ENCODE results near the gene CREB3L1.
A peak's percentile ranks its signal among the peaks of the same experiment; 100 is the strongest.

CREB3L1 gene, protein sequence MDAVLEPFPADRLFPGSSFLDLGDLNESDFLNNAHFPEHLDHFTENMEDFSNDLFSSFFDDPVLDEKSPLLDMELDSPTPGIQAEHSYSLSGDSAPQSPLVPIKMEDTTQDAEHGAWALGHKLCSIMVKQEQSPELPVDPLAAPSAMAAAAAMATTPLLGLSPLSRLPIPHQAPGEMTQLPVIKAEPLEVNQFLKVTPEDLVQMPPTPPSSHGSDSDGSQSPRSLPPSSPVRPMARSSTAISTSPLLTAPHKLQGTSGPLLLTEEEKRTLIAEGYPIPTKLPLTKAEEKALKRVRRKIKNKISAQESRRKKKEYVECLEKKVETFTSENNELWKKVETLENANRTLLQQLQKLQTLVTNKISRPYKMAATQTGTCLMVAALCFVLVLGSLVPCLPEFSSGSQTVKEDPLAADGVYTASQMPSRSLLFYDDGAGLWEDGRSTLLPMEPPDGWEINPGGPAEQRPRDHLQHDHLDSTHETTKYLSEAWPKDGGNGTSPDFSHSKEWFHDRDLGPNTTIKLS

DNA sequence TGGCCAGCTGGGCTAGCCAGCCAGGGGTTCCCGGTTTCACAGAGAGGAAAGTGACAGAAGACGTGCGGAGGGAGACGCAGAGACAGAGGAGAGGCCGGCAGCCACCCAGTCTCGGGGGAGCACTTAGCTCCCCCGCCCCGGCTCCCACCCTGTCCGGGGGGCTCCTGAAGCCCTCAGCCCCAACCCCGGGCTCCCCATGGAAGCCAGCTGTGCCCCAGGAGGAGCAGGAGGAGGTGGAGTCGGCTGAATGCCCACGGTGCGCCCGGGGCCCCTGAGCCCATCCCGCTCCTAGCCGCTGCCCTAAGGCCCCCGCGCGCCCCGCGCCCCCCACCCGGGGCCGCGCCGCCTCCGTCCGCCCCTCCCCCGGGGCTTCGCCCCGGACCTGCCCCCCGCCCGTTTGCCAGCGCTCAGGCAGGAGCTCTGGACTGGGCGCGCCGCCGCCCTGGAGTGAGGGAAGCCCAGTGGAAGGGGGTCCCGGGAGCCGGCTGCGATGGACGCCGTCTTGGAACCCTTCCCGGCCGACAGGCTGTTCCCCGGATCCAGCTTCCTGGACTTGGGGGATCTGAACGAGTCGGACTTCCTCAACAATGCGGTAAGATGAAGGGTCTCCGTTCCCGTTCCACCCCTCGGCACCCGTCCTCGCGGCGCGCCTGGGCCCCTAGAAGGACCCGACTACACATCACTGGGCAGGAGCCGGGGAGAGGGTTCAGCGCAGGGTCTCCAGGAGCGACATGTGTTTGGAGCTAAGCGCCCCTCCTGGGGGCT lies at the start of gene CREB3L1:
Gene CREB3L1 (plus strand): TSS at position 41 of the 765 bp plus-strand sequence. CDS start 450 bp downstream, at position 491.
- no peak for DNase-seq

DNA sequence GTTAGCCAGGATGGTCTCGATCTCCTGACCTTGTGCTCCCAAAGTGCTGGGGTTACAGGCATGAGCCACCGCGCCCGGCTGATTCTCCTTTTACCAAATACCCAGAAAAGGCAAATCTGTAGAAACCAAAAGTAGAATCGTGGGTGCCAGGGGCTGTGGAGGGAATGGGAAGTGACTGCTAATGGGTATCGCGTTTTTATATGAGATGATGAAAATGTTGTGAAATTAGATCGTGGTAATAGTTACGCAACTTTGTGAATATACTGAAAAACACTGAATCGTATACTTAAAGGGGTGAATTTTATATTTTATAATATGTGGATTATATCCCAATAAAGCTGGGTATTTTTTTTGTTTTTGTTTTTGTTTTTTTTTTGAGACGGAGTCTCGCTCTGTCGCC lies 48.2 kb upstream of the CREB3L1 start:
- no peak for DNase-seq

DNA sequence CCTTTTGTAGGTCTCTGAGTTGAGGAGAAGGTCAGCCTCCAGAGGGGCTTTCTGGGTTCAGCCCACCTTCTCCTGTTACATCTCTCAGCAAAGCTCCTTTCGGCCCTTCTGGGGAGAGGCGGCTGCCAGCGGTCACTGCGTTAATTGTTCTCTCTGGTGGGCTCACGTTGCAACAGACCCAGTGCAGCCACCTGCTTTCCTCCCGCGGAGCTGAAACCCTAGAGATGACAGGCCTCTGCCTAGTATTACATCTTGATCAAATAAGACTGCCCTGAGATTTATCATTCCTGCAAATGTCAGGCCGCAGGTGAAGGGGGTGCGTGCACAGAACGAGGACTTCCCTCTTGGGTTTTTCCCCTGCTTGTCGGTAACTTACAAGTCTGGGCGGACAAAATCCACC lies 43.2 kb upstream of the CREB3L1 start:
- no peak for DNase-seq

DNA sequence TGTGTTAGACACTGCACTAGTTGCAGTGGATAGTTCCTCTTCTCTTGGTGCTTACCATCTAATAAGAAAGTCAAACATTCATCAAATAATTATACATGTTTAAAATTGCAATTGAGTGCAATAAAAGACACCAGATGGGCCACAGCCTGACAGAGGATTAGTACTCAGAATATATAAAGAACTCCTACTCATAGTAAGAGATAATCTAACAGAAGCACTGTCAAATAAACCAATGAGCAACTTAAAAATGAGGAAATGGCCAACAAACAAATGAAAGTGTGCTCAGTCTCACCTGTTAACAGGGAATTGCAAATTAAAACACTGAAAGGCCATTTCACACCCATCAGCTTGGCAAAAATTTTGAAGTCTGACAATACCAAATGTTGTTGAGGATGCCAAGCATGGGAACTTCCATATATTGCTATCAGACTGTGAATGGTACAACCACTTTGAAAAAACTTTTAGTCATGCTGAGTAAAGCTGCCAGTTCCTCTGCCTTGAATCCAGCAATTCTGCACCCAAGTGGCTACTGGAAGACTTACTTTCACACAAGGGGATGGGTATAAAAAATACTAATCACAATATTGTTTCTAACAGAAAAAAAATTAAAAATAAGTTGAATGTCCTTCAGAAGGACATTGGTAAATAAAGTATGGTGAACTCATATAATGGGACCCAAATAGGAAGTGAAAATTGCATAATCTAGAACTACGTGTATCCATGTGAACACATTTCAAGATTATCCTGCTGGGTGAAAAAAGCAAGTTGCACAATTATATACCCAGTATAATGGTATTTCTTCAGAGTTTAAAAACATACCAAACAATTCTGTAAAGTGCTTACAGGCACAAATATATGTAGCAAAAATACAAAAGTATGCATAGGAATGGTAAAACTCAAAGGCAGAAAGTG lies 41.4 kb upstream of the CREB3L1 start:
- DNase-seq: no peak

DNA sequence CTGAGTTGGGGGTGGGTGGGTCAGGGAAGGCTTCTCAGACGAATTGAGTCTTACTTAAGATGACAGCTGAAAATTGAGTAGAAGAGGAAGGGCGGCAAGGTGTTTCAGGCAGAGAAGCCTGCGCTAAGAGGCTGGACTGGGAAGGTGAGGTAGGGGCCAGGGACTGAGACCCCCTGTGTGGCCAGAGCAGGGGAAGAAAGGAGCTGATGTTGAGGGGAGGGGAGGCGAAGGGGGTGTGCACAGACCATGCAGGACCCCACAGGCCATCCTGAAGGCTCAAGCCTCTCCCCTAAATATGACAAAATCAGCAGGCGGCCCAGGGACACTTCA lies 40.6 kb upstream of the CREB3L1 start:
- no peak for DNase-seq

DNA sequence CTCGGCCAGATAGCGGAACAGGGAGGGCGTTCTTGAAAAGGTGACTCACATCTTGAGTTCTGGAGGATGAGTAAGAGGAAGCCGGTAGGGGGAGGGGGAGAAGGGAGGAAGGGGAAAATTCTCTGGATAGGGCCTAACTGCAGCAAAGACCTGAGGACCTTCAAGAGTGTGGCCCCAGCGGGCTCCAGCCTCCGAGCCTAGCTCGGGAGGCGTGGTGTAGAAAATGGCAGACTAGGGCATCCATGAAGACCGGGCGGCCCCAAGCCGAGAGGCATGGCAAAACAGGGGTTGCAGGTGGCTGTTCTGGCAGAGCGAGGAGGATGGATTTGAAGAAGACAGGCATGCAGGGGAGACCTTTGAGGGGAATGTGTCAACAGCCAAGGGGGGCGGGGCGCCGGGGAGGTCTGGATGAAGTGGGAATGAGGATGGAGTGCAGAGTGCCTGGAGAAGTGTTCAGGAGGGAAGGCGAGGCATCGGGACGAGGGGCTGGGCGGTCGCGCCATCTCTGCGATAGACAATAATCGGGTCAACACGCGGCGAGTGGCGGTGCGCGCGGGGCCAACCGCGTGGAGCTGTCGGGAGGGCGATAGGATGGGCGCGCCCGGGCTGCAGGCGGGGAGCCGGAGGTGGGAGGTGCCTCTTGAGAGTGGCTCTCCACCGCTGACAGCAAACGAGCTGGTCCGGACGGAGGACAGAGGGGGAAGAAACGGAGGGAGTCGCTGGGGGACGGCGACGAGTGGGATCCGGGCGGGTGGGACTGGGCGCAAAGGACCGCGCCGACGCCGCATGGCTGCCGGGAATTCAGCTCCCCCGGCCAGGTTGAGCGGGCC lies 40.0 kb upstream of the CREB3L1 start:
- DNase-seq: peak; percentile 57

DNA sequence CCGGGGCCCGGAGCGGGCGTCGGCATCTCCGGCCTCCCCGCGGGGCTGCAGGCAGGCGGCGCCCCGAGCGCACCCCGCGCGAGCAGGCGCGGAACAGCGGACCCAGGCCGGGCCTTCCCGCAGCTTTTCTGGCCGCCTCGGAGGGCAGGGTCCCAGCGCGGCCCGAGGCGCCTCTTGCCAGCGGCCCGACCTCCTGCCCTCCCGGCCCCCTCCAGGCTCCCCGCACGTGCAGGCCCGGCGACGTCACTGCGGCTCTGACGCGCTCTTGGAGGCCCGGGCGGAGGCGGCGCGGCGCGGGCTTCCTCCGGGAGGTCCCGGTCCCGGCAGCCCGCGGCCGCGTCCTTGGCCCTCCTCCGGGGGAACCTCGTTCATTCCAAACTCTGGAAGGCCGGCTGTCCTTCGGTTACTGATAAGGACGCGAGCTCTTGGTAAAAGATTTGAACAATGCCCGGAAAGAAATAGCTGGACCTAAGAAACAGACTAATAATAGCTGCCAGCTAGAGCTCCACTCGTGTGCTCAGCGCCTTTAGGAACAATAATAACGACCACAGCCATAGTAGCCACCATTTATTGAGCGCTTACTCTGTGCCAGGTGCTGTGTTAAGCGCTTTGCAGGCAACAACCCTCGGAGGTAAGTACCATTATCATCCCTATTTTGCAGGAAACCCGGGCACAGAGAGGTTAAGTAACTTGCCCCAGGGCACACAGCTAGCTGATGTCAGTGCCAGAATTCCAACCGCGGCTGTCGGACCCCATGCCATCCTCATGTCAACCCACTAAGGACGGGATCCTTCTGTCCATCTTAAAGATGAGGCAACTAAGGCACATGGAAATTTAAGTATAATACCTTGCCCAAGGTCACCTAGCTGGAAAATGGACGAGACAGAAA lies 39.1 kb upstream of the CREB3L1 start:
- peak in 1 of 2 donors; percentile 75 for DNase-seq

DNA sequence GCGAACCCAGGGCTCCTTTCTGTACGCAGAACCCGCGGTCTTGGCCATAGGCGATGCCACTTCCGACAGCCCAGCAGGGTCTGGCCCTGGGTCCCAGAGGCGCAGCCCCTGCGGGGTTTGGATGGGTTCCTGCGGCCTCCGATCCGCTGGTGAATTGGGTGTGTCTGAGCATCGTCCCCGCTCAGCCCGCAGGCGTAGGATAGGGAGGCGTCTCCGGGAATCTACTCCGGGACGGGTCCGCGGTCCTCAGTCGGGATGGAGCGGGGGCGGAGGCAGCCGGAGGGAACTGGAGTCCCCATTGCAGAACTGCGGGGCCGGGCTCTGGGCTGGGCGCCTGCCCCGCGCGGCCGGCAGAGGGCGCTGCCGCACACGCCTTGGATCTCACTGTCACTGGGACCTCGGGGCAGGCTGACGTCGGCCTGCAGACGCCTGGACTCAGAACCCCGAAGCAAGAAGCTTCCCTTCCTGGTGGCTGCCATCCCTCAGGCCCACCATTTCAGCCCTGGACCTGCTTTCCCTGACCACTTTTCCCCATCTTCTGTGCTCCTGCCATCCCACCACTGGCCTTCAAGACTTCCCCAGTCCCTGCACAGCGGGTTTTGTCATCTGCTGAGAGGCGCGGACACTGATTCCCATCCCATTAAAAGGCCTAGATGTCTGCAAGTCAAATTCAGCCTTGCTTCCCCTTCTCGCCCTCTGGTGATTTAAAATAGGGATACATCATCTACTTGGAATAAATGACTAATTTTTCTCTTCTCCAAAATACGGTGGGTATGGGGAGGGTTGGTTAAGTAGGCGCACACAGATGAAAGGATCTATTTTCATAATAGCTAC lies 38.3 kb upstream of the CREB3L1 start:
- peak; percentile 43 to 64 for DNase-seq

DNA sequence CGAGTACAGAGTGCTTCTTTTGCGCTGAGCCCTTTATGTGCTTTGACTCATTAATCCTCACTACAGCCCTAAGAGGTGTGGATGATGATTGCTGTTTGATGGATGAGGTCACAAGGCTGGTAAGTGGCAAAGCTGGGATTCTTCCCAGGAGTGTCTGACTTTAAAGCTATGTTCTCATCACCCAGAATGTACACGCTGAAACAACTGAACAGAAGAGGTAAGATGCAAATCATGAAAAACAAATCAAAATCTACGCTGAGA lies 37.7 kb upstream of the CREB3L1 start:
- DNase-seq: no peak

DNA sequence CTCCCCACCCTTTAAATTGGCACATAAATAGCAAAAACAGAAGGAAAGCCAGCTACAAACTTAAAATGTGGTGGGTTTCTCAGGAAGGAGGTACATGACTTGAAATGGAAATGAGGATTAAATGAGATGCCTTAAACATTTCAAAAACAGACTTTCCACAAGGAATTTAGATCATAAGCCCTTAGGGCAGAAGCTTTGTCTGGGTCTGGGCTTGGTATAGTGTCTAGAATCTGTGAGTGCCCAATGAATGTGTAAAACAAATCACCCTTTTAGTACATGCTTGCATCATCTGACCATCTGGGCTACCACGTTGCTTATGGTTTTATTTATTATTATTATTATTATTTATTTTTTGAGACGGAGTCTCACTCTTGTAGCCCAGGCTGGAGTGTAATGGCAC lies 37.1 kb upstream of the CREB3L1 start:
- DNase-seq: no peak

DNA sequence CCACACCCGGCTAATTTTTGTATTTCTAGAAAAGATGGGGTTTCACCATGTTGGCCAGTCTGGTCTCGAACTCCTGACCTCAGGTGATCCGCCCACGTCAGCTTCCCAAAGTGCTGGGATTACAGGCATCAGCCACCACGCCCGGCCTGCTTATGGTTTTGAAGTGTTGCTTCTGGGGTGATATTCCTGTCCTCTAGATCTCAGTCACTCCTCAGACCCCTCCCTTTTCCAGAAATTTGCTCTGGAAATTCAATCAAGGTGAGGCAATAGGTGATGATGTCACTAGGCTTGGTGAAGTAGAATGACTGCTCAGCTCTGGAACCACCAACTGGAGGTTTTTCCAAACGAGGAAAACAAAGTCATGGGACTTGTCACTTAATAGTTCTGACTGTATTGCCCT lies 36.6 kb upstream of the CREB3L1 start:
- no peak for DNase-seq

DNA sequence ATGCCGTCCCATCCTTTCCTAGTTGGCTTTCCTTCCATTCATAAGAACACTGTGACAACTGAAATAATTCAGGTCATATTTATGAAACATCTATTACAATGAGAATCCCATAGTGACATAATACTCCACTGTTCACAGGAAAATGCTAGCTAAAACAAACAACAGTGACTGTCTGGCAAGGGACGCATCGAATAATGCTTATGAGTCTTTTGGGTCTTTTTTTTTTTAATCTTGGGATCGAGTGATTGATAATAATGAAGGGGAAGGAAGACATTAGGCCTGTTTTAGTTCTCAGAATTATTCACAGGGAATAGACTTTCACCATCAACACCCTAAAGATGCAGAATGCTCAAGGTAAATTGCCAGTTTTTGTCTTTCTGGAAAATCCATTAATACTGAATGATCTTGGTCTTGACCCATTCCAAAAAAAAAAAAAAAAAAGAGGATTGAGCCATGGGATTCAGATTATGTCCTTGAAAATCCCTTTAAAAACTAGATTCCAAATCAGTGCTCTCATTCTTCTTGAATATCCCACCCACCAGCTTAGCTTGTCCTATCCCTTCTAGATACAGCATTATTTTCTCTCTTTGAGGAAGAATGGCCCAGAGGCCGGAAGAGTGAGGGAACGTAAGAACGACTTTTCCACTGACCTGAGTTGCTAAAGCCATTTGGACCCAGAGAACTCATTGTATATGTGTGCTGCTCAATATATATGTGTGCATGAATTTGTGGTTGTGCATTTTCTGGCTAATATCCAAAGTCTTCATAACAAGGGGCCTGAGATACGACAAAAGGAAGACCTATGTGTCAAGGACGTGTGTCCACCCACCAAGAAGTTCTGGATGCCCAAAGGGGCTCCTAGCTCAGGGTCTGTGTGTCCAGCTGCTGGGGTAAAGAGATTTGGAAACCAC lies 35.2 kb upstream of the CREB3L1 start:
- DNase-seq: no peak

DNA sequence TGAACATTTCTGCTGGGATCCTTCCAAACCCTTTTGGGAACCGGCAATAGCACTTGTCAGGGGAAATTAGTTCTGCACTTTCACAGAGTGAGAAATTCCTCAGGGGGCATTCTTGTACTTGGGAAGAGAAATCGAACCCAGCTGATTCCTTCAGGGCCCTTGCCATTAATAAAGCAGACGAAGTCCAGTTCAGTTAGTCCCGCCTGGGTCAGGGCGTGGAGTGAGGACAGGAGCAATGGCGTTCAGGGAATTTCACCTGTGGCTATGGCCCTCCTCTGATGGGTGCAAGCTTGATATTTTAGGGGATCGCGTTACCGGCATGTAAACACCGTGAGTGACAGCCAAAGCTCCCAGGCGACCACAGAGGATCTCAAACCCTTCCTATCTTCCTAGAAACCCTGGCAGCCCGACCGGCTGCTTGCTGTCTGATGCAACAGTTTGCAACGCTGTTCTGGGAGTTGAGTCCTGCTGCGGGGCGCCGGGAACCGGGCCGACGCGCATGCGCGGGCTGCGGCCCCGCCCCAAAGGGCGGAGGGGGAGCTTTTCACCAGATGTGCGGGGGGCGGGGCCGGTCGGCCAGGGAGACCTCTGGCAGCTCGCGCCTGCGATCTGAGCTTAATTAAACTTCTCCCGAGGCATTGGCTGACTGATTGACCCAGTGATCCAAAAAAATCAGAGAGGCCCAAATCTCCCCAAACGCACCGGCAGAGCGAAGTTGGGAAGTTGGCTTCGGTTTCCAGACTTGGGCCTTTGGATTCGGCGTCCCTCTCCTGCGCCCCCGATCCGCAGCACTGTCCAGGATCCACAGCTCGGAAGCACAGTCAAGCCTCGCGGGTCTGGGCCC lies 34.3 kb upstream of the CREB3L1 start:
- DNase-seq: peak; percentile 63 to 71

DNA sequence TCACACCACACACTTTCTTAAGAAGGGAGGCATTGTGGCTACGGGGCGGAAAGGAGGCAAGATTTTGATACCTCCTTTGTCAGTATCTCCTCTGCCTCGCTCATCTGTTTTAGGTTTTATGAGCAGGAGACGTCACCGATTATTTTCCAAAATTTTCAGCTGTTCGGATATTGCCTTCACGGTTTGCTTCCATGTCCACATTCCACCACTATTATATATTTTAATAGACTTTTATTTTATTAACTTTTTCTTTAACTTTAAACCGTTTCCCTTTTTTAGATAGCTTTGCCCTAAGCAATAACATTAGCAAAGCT lies 33.7 kb upstream of the CREB3L1 start:
- DNase-seq: no peak

DNA sequence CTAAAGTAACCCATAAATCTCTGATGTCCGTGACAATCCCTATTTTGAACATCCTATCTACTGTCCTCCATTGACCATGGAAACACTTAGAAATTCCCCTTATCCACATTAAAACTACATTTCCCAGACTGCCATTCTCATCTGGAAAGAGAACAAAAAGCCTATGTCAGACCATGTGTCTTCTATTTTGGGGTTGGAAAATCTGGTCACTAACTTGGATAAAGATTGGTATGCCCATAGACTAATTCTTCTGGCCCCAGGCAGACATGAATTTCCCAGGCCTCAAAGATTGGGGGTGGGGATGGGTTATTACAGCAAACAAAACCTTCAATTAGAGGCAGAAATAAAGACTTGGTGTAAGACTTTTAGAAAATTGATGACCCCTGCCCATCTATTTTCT lies 30.9 kb upstream of the CREB3L1 start:
- DNase-seq: no peak

DNA sequence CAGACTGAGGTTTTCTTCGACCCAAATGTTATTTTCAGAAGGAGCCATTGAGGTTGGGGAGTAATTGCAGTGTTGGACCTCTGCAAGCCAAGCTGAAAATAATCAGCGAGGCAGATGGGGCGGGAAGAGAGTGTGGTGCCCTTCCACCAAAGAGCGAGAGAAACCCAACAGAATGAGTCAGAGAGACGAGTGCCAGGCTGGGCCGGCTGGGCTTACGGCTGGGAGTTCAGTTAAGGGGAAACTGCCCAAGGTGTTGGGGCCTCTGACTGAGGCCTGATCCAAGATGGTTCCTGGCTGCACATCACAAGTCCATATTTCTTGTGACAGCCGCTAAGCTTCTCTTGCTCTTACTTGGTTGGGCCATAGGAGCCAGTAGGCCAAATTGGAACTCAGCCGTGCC lies 30.4 kb upstream of the CREB3L1 start:
- DNase-seq: no peak

DNA sequence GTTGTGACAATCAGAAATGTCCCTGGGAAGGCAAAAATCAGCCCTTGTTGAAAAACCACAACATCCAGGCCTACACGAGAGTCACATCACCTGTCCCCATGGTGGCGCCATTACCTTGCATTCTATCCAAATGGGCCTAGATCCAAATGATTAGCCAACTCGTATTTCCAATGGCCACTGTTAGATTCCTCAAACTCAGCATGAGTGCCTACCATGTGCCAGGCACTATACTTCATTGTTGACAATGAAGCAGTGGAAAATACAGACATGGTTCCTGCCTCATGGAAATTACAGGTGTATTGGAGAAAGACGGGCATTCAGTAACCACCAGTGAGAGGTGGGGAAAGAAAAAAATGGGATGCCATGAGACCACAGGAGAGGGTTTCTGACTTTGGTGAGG lies 29.8 kb upstream of the CREB3L1 start:
- DNase-seq: no peak

DNA sequence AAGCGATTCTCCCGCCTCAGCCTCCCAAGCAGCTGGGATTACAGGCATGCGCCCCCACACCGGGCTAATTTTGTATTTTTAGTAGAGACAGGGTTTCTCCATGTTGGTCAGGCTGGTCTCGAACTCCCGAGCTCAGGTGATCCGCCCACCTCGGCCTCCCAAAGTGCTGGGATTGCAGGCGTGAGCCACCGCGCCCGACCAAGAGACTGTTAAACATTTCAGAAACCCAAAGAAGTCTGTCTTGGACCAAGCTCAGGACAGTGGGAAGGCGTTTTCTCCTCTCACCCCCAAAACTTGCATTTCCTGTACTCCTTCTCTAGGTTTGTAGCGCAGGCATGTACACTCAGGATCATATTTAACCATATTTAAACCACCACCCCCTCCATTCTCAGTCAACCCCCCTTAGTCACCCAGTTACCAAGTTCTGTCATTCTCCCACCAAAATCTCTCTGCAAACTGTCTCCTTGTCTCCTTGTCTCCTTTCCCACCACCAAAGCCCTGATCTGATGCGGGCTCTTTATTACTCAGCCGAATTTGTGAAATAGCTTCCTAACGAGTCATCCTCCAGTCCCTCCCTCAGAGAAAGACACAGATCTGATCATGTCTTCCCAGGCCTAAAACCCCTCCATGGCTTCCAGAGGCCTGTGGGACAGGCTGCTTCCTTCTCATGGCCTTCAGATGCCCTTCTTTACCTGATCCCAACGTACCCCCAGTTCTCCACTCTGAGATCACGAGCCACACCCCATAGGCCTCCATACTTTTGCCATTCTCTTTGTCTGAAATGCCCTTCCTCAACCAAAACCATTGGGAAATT lies 29.0 kb upstream of the CREB3L1 start:
- DNase-seq: no peak

All from bone marrow (tissue), 2 donors.